ENCODE results near the gene APBA2.

Gene APBA2

DNA sequence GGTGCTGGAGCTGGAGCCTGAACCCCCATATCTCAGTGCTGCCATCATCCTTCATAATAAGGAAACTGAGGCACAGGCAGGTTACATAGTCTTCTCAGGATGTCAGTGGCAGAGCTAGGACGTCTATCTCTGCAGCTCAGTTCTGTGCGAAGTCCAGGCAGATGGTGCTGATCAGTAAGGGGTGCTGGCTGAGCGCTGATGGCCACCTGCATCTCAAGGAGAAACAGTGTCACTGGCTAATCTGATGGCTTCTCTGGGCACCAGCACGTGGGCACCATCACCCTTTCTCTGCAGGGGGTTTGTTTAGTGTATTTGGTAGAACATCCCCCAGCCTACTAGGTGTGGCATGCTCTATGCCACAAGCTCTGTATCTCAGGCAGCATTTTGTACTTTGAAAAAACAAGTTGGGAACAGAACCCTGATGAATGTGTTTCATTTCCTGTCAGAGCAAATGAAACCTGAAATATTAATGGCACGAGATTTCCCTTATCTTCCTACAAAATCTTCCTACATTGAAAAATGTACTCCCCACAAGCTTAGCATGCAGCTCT is 35.1 kb downstream of the APBA2 start:
- peaks cover 55% of the 10 kb centered on the region for H3K4me1 Mint-ChIP-seq
- peaks cover 3% of the 10 kb centered on the region for H3K27me3 Mint-ChIP-seq
- peaks cover 23% of the 10 kb centered on the region for H3K36me3 Mint-ChIP-seq
- no peak overlapping the region for H3K27ac Mint-ChIP-seq
- no peak for DNase-seq
- H3K4me3 Mint-ChIP-seq = peak overlapping the region; percentile 14
- H3K9me3 Mint-ChIP-seq = no peaks in the 10 kb centered on the region
- CTCF ChIA-PET = interaction anchor here (1.3 to 2.8 kb wide), 3 partner anchors 9 to 54 kb away, joined by 5 to 14 read pairs (median 5); no protein-coding TSS in a partner anchor

DNA sequence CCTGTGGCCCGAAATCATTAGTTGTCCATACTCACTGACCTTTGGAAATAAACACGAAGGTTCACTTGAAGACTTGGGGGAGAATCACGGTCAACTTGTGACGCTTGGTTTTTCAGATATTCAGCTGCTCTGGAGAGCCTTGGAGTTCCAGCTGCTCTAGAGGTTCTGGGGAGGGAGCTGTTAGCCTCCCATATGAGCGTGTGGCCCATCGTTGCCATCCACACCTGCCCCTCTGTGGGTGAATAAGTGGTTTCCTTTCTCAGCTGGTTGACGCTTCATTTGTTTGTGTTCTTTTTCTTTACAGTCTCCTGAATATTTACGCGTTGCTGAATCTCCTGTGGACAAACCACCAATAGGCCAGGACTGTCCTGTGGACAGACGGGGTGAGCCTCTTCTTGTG is 35.6 kb downstream of the APBA2 start:
- H3K27ac Mint-ChIP-seq = no peak overlapping the region
- CTCF ChIA-PET = interaction anchor here (1.2 to 2.8 kb wide), 5 partner anchors 9 to 55 kb away, joined by 3 to 14 read pairs (median 5); no protein-coding TSS in a partner anchor
- peaks cover 55% of the 10 kb centered on the region for H3K4me1 Mint-ChIP-seq
- H3K27me3 Mint-ChIP-seq = peaks cover 3% of the 10 kb centered on the region
- H3K9me3 Mint-ChIP-seq = no peaks in the 10 kb centered on the region
- DNase-seq = no peak
- H3K36me3 Mint-ChIP-seq = peaks cover 23% of the 10 kb centered on the region
- peak overlapping the region; percentile 2 for H3K4me3 Mint-ChIP-seq

DNA sequence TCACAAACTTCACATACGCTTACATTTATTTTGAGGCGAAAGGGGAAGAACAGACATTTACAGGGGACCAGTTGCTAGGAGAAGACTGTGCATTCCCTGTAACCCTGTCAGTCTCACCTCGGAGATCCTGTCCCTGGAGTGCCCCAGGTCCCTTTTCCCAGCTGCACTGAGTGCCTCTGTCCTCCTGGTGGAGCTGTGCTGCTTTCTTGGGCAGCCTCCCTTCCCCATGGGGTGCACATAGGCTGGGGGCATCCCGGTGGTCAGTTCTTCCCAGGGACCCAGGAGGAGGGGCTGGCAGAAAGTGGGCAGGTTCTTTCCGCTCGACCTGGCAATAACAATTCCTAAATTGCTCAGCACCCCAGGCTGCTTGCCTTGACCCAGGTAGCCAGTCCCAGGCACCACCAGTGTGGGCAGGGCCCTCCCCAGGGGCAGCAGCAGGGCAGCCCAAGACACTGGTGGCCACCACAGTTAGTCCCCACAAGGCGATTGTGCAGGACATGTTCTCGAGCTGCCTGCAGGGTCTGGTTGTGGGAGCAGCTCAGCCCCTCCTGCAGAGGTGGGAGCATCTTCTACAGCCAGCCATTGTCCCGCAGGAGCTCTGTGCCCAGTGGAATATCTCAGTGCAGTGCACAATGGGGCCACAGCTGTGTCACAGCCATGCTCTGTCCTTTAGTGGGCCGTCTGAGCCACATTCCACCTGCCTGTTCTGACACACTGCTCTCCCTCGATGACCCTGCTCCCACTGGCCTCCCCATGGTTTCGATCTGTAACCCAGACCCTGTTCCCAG is 36.3 kb downstream of the APBA2 start:
- no peak for DNase-seq
- Mint-ChIP-seq H3K9me3 (no peaks in the 10 kb centered on the region), H3K4me1 (peaks cover 55% of the 10 kb centered on the region), H3K27ac (peak overlapping the region; percentile 42), H3K36me3 (peaks cover 23% of the 10 kb centered on the region), H3K27me3 (peaks cover 3% of the 10 kb centered on the region), H3K4me3 (no peak overlapping the region)
- CTCF ChIA-PET = interaction anchor here (1.2 to 2.8 kb wide), 5 partner anchors 10 to 54 kb away, joined by 3 to 14 read pairs (median 5); no protein-coding TSS in a partner anchor

DNA sequence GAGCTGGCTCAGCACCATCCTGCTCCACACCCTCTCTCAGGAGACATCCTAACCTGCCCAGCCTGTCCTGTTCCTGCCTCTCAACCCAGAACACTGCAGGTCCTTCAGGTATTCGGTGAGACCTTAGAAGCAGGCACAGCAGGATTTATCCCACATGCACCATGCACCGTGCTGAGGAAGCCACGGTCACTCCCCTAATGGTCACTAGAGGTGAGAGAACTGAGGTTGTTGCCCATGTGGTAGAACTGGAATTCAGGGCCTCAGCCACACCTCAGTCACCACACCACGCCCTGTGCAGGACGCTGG is 36.9 kb downstream of the APBA2 start:
- Mint-ChIP-seq H3K9me3 (no peaks in the 10 kb centered on the region), H3K4me3 (no peak overlapping the region), H3K27ac (peak overlapping the region; percentile 42), H3K27me3 (peaks cover 3% of the 10 kb centered on the region), H3K36me3 (peaks cover 23% of the 10 kb centered on the region), H3K4me1 (peaks cover 52% of the 10 kb centered on the region)
- CTCF ChIA-PET = interaction anchor here (1.9 to 2.8 kb wide), 2 partner anchors 12 to 52 kb away, joined by 6 to 14 read pairs; no protein-coding TSS in a partner anchor
- DNase-seq = no peak

DNA sequence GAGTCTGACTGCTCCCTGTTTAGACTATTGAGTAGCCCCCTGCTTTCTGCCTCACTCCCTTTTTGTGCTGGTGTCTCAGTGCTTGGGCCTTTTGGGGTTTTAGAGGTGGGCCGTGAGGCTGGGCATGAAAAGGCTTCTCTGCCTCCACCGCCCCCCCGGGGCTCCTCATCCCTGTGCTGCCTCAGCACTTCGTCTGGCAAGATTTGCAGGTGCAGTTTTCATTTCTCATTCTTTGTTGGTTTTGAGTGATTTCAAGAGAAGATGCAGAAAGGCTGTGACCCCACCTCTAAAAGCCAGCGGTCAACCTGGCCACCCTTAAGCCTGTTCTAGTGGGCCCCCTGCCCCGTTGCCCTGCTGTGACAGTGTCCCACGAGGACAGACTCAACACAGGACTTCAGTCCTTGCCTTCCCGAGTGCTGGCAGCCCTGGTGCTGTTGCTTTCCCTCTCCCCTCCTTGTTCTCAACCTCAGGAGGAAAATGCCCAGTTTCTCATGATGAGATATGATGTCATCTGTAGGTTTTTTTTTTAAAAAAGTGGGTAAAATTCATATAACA is 38.0 kb downstream of the APBA2 start:
- CTCF ChIA-PET = no interaction called here
- Mint-ChIP-seq H3K27me3 (no peaks in the 10 kb centered on the region), H3K4me3 (no peak overlapping the region), H3K27ac (no peak overlapping the region), H3K4me1 (peaks cover 48% of the 10 kb centered on the region), H3K36me3 (peaks cover 26% of the 10 kb centered on the region), H3K9me3 (no peaks in the 10 kb centered on the region)
- DNase-seq = no peak

DNA sequence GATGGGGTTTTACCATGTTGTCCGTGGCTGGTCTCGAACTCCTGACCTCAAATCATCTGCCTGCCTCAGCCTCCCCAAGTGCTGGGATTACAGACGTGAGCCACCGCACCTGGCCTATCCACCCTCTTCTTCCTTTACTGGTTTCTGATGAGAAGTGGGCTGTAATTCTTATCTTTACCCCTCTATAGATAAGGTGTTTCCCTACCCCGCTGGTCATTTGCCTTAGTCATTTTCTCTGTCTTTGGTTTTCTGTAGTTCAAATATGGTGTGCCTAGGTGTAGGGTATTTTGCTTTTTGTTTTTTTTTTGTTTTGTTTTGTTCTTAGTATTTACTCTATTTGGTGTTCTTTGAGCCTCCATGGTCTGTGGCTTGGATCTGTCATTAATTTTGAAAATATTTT is 41.3 kb downstream of the APBA2 start:
- no peaks in the 10 kb centered on the region for H3K9me3 Mint-ChIP-seq
- H3K27ac Mint-ChIP-seq = no peak overlapping the region
- no peak overlapping the region for H3K4me3 Mint-ChIP-seq
- no peaks in the 10 kb centered on the region for H3K27me3 Mint-ChIP-seq
- H3K4me1 Mint-ChIP-seq = peaks cover 17% of the 10 kb centered on the region
- H3K36me3 Mint-ChIP-seq = peaks cover 27% of the 10 kb centered on the region
- CTCF ChIA-PET = no interaction called here
- no peak for DNase-seq

DNA sequence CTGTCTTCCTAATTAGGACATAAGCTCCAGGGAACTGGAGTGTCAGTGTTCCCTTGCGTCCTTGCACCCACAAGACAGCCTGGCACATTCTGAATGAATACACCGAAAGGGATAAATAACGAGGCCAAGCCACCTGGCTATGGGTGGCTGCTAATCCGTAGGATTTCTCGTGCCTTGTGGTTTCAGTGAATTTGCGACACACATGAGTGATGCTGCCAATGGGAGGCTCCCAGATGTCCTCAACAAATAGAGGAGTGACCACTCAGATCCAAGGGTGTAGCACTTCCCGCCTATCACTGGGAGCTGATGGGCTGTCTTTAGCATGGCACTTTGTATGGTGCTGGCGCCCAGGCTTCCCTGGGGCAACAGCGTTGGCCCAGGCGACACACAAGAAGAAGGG is 43.4 kb downstream of the APBA2 start:
- H3K9me3 Mint-ChIP-seq = peaks cover 3% of the 10 kb centered on the region
- H3K36me3 Mint-ChIP-seq = peaks cover 13% of the 10 kb centered on the region
- no peak overlapping the region for H3K4me3 Mint-ChIP-seq
- H3K4me1 Mint-ChIP-seq = peaks cover 14% of the 10 kb centered on the region
- H3K27ac Mint-ChIP-seq = no peak overlapping the region
- H3K27me3 Mint-ChIP-seq = peaks cover 7% of the 10 kb centered on the region
- CTCF ChIA-PET = no interaction called here
- DNase-seq = no peak

DNA sequence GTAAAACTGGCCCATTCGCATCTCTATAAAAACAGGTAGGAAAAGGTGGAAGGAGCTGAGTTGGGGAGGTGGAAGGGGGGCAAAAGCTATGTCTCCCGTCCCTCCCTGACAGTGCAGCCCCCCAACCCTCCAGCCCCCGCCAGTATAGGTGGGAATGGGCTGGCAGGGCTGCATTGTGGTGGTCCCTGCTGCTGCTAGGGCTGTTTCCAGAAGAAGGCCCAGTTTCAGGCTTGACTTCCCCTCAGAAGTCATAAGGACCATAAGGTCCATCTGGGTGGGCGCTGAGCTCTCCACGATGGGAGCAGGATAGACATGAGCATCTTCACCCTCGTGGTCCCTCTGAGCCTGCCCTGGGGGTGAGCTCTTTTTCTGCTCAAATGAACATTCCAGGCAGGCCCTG is 44.2 kb downstream of the APBA2 start:
- H3K9me3 Mint-ChIP-seq = peaks cover 3% of the 10 kb centered on the region
- DNase-seq = no peak
- peaks cover 9% of the 10 kb centered on the region for H3K4me1 Mint-ChIP-seq
- peaks cover 9% of the 10 kb centered on the region for H3K27me3 Mint-ChIP-seq
- CTCF ChIA-PET = no interaction called here
- H3K4me3 Mint-ChIP-seq = no peak overlapping the region
- H3K27ac Mint-ChIP-seq = no peak overlapping the region
- H3K36me3 Mint-ChIP-seq = peaks cover 7% of the 10 kb centered on the region

DNA sequence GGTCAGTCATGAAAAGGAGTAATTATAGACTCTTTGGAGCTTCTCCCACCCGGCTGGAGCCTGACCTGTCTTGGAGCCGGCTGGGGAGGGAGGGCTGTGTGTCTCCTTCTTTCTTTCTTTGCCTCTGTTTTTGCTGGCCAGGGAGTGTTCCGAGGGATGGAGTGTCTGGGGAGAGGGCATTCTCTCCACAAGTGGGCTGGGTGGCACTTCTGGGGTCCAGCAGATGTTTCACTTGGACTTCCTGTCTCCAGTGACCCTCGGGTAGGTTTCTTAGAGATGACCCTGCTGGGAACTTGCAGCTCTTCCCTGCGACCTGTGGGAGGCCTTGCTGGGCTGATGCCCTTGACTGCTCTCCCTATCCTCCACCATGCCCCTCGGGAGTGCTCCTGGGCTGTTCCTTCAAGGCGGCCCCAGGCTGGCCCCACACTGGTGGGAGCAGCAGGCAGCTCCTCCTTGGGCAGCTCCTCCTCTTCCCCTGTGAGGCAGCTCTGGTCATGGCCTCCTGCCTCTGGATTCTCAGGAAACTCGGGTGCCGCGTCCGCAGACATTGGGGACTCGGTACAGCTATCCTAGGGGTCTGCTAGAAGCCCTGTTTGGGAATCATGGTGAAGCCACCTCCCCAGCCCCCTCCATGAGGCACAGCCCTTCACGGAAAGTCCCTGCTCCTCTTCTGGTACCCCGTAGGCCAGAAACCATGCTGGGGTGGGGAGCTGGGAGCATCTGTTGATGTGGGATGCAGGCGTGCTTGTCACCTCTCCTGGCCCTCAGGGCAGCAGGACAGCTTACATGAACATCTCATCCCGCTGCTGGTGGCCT is 44.9 kb downstream of the APBA2 start:
- Mint-ChIP-seq H3K4me1 (peaks cover 16% of the 10 kb centered on the region), H3K27ac (no peak overlapping the region), H3K4me3 (no peak overlapping the region), H3K9me3 (peaks cover 3% of the 10 kb centered on the region), H3K36me3 (peaks cover 6% of the 10 kb centered on the region), H3K27me3 (peaks cover 12% of the 10 kb centered on the region)
- no peak for DNase-seq
- CTCF ChIA-PET = no interaction called here

DNA sequence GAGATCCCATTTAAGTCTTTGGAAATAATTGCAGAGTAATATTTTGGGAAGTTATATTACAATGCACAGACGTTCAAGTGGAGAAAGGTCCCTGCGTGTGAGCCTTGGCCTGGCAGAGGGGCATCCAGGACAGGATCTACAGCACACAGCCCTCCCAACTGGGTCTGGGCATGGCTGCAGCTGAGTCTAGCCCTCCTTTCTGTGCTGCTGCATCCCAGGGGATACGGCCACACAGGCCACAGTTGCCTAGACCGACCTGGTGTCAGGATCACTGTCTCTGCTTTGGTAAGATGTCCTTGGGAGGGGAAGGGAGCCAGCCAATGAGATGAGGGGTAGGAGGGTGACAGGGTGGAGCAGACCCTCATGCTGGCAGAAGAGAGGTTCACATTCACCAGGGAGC is 46.1 kb downstream of the APBA2 start:
- H3K4me1 Mint-ChIP-seq = peaks cover 27% of the 10 kb centered on the region

DNA sequence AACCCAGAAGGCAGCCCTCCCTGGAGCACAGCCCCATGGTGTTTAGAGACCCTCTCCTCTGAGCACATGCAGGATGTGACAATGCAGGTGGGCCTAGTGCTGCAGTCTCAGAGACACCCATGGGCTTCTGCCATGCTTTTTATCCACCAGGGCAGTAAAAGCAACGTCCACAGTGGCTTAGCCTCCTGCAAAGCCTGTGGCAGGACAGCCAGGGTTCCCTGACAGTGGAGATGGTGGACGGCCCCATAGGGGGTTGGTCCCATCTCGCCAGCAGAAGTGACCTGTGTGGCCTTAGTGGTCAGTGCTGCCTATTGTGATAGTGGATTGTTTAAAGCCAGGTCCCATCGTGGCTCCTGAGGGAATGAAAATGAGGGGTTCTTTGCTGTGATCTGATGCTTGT is 46.6 kb downstream of the APBA2 start:
- DNase-seq = no peak
- CTCF ChIA-PET = no interaction called here
- H3K4me1 Mint-ChIP-seq = peaks cover 33% of the 10 kb centered on the region
- H3K27ac Mint-ChIP-seq = no peak overlapping the region
- H3K36me3 Mint-ChIP-seq = peaks cover 6% of the 10 kb centered on the region
- peaks cover 12% of the 10 kb centered on the region for H3K27me3 Mint-ChIP-seq
- H3K4me3 Mint-ChIP-seq = no peak overlapping the region
- peaks cover 3% of the 10 kb centered on the region for H3K9me3 Mint-ChIP-seq

More for the DNA sequence above, 46.1 kb downstream of the APBA2 start:
- H3K36me3 Mint-ChIP-seq = peaks cover 6% of the 10 kb centered on the region
- no peak overlapping the region for H3K27ac Mint-ChIP-seq
- H3K27me3 Mint-ChIP-seq = peaks cover 12% of the 10 kb centered on the region
- DNase-seq = no peak
- CTCF ChIA-PET = no interaction called here
- peaks cover 3% of the 10 kb centered on the region for H3K9me3 Mint-ChIP-seq
- H3K4me3 Mint-ChIP-seq = no peak overlapping the region

DNA sequence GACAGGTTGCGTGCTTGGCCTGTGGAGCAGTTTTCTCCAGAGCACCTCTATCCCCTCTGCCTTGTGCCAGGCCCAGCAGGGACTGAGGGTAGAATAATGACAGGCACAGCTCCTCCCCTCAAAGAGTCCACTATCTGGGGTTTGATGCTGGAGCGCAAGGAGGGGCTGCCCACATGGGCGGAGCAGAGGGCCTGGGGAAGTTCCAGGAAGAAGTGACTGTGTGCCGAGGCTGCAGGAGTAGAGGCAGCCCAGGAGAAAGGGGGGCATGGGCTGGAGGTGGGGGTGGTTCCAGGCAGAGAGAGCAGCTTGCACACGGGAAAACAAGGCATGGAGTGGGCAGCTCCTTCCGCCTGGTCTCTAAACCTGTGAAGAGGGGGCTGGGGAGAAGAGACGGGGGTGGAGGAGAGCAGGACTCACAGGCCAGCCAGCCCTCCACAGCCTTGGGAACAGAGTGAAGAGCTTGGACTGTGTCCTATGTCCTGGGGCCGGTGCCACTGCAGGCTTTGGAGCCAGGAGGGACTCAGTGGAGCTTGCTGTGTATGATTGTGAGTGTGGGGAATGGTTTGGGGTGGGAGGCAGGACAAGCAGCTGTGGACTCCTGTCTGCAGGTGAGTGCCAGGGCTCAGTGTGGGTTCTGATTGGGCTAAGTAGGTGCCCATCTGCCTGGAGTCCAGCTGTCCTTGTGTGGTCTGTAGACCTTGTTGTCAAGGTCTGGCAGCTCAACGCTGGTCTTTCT is 48.1 kb downstream of the APBA2 start:
- Mint-ChIP-seq H3K4me1 (peaks cover 48% of the 10 kb centered on the region), H3K36me3 (peaks cover 6% of the 10 kb centered on the region), H3K27me3 (peaks cover 12% of the 10 kb centered on the region), H3K4me3 (no peak overlapping the region), H3K27ac (no peak overlapping the region), H3K9me3 (peaks cover 3% of the 10 kb centered on the region)
- CTCF ChIA-PET = interaction anchor here (1.0 to 1.8 kb wide), 3 partner anchors 12 to 41 kb away, joined by 3 to 6 read pairs (median 3); no protein-coding TSS in a partner anchor
- DNase-seq = no peak

DNA sequence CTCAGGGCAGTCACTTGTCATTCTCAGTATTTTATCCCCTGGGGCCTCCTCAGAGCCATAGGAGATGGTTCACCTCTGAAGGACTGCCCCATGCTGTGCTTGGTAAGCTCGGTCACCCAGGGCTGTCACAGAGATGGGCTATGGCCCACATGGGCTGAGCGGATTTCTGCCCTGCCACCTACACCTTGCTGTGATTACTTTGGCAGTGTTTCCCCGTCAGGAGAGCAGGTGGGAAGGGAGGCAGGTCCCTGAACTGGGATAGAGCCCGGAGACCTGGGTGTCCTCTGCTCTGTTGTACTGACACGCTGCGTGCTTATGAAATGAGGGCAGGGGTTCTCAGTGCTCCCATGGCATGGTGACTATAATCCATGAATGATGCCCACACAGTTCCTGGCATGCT is 48.9 kb downstream of the APBA2 start:
- H3K27ac Mint-ChIP-seq = no peak overlapping the region
- H3K36me3 Mint-ChIP-seq = peaks cover 8% of the 10 kb centered on the region
- peaks cover 56% of the 10 kb centered on the region for H3K4me1 Mint-ChIP-seq
- H3K27me3 Mint-ChIP-seq = peaks cover 12% of the 10 kb centered on the region
- CTCF ChIA-PET = interaction anchor here (1.0 to 1.8 kb wide), 2 partner anchors 12 to 41 kb away, joined by 3 to 6 read pairs; no protein-coding TSS in a partner anchor
- H3K9me3 Mint-ChIP-seq = peaks cover 3% of the 10 kb centered on the region
- H3K4me3 Mint-ChIP-seq = no peak overlapping the region
- no peak for DNase-seq
